M059J (cell line): ENCODE data around the gene FAM120B. TPM values are rescaled to one million over a fixed set of nuclear protein-coding genes. Genes with fewer than 3 reads are reported as not detected.

ENCODE experiments used
- DNase-seq: peaks from one replicate; pipeline ENCODE4 v3.0.0-alpha.2; 2012; ENCODE audit warnings: low read depth
- total RNA-seq: library from RNA; depleted of rRNA; stranded (reverse); fragments of >200 nt; shearing (Covaris generic); gene quantifications from 2 replicates; pipeline ENCODE4 v1.2.3, GENCODE V29; 2014

FAM120B gene
- total RNA-seq, 1 experiment from 2014 or later = 16.1 TPM

DNA sequence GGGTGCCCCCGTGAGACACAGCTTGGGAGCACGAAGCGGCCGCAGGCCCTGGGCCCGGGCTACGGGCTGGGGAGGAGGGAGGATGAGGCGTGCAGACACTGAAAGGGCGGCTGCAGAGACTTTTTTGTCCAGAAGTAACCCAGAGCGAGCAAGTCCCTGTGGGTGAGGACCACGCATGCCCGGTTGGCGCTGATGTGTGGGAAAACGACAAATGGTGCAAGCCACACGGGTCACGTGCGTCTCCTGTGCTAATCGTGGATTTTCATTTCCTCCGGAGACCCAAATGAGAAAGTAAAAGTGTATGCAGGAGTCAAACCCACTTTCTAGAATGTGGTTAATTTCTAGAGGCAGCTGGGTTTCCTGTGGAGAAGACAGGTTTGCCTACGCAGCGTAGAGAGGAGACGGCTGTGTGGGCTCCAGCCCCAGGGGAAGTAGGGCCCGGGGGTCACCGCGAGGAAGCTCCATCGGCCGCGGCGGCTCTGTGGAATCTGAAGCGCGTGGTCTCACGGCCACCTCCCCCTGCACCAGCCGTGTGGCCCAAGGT lies 34.7 kb upstream of the FAM120B start:
- no peak for DNase-seq

DNA sequence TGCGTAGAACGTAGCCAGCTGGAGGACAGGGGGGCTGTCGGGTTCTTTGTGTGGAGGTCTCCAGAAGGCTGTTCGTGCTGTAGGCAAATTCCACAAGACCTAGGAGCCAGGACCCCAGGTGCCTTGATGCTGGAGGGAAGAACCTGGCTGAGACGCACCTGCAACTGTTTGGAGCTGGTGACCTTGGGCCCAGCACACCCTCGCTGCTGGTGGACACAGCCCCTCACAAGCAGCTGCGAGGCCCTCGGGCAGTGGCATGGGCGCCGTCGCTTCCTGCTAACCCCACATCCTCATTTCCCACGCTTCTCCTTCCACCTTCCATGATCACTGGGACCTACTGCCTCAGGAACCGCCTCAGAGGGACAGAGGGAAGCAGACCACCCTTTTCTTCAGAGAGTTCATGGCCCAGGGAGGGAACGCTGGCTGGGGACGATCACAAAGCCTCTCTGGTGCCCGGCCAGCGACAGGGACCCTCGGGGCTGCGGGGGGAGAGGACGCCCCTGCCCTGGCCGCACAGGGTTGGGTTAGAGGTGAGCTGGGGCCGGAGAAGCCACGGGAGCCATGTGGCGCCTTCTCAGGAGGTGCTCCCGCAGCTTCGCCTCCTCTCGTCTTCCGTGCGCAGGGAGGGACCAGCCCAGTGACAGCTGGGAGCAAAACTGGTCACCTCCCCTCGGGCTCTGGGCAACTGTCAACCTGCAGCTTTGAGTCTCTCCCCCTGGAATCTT lies 34.1 kb upstream of the FAM120B start:
- no peak for DNase-seq

DNA sequence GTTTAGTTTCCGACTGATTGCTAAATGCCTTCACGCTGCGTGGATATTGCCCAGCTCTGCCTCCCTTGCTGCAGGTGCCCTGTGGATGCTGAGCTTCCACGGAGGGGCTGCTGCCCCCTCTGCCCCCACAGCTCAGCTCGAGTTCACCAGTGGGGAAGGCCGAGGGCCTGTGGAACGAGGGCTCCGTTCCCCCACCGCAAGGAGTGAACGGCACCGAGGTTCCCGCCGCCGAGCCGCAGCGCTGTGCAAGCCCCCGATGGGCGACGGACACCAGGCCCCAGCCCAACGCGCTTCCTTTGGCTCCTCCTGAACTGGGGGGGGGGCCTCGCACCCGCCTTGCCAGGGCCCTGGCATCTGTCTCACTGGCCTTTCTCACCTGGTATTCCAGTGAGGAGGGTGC lies 33.4 kb upstream of the FAM120B start:
- no peak for DNase-seq

DNA sequence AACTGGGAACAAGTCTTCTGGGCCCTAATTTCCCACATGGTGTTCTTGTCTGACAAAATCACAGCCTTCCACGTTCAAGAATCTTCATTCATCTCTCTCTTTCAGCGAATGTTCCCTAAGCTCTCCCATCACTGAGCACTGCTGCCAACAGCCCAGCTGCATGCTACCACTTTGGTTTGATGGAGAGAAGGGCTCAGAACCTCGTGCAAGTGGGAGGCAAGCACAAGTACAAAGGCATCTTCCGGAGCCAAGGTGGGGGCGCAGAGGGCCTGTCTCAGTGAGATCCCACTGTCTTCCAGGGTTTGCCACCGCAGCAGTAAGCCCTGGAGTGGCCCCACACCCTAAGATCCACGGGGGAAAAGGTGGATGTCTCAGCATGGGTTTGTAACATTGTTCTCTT lies 32.9 kb upstream of the FAM120B start:
- no peak for DNase-seq

DNA sequence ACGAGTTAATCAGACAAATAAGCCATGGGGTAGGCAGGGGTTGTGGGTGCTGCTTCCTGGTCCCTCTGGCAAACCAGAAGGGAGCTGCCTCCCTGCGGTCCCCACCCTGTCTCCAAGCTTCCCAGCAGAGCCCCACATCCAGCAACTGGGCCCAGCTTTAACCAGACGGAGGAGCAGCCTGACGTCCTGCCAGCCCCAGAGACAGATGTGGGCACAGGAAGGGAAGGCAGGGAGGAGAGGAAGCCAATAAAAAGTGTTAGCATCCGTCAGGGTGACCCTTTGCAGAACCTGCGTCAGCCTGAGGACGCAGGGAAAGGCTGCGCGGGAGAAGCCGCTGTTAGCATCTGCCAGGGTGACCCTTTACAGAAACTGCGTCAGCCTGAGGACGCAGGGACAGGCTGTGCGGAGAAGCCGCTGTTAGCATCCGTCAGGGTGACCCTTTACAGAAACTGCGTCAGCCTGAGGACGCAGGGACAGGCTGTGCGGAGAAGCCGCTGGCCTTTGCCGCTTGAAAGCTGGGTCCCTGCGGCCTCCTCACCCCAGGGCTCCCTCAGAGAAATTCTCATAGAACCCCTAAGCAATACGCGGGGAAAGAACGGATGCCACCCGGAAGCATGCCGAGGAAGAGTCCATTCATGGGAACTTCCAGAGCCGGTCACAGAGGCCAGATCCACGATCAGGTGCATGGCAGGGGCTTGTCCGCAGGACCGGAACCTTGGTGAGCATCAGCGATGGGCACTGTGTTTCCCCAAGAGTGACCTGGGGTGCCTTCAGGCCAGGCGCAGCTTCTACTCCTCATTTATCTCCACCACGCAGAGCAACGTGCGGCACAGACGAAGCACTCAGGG lies 31.6 kb upstream of the FAM120B start:
- DNase-seq = no peak

DNA sequence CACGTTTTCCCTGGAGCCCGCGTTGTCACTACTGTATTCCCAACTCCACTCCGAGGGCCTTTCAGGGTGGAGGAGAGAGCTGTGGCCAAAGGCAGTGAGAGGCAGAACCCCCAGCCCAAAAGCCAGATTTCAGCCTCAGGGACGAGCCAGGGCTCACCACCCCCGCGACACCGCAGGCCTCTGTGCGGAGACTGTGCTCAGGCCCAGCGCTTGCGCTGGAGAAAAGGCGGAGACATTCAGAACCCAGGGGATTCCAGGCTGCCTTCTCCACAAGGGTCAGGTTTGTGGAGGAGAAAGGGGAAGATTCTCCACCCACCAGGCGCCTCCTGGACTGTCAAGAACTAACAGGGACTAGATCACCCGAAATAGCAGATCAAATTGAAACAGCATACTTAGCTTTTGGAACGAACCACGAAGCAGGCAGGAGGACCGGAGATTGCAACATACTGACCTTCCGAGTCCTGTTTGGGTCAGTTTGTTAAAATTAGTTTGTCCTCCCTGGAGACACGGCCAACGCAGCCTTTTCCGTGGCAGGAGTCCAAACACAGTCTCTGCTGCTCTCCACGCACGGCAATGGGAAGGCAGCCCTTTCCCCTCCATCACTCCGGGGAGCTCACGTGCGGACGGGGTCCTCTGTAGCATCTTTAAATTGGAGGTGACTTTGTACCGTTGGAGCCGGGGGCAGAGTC lies 30.0 kb upstream of the FAM120B start:
- no peak for DNase-seq

DNA sequence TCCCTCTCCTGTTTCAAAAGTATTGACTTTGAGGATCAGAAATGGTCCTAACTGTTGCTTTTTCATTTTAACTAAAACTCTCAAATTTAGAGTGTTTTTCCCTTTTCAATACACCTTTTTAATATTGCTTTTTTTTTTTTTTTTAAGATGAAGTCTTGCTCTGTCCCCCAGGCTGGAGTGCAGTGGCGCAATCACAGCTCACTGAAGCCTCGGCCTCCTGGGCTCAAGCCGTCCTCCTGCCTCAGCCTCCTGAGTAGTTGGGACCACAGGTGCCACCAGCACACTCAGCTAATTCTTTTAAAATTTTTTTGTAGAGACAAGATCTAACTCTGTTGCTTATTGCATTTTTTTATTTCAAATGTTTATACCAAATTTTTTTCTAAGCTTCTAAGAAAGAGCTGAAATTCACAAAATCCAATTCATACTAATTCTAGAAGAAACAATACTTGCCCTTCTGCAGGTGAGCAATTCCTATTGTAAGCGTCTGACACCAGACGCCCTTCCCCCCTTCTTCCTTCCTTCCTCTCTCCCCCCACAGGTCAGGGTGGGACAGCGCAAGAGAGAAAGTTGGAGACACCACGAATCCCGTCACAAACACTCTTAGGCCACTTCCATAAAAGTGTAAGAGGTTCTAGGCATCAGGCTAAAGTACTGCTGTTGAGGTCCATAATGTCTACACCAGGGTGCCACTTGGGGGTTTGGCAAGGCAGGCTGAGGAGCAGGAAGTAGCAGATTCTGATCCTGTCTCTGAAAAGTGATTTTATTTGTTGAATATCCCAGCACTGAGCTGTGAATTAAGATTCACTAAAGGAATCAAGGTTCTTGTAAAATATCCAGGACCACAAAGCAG lies 28.4 kb upstream of the FAM120B start:
- DNase-seq = no peak

DNA sequence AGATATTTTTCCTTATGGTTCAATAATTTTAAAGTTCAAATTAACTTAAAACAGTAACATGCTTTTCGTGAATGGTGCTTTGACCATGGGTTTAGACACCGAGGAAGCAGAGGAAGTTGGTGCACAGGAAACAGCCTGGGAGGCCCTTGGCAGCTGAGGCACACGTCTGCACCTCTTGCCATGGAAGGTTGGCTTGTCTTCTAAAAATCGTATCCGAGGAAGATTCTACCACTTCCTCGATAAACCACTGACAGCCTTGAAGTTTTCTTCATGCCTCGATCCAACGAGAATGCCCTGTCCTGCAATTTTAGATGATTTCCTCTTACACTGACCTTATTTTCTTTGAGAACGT lies 27.8 kb upstream of the FAM120B start:
- DNase-seq = no peak

DNA sequence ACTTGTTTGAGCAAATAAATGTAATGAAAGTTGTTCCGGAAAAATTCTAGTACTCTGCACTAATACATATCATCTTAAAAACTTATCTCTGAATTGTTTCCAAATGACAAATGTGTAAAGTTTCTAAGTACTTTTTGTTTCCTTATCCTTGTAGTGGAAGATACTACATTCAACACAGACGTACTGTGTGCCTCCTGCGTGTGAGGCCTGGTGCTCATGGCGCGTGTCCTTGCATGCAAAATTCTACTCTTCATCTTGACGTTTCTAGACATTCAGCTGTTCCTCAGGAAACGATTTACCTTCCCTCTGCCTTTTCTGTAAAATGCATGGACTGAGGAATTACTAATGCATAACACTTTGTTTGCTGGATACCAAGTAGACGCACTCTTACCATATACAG lies 27.1 kb upstream of the FAM120B start:
- no peak for DNase-seq

DNA sequence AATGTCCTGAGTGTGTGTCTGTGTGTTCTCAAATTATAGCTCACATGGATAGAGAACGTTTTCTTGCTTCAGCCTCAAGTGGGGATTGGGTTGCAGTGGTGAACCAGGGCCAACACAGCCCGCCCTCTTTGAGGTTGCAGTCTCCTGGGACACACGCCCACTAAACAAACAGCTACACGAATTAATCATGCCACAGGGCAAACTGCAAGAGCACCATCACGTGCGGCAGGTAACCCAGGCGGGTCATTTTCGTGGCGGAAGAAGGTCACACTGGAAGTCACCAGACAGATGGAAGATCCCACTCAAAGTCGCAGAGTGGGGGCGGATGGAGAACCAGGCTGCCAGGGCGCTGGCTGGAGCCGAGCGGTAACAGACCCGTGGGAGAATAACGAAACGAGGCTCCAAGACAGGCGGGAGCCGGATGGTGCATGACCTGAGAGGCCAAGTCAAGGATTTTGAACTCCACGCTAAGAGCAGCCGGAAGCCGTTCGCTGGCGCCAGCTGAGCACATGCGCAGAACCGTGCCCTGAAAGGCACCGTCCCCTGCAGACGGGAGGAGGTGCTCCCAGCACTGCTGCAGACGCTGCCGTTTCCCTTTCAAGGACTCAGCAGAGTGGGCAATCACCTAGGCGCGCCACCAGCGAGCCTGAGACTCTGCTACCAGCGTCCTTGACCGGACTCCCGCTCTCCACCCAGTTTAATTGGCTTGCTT lies 26.4 kb upstream of the FAM120B start:
- DNase-seq = no peak

DNA sequence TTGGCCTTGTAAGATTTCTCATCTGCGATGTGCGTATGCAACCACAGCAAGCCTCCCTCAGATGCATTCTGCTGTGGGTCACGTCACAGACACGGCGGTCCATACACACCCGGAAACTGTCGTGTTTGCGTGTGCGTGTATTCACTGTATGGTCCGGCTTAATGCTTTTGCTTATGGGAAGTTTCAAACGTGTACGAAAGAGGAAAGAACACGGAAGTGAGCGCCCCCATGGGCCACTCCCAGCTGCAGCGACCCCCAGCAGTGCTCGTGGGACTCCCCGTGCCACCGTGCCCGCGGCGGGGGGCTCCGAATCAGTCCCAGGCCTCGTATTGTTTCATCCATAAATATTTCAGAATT lies 25.9 kb upstream of the FAM120B start:
- no peak for DNase-seq

DNA sequence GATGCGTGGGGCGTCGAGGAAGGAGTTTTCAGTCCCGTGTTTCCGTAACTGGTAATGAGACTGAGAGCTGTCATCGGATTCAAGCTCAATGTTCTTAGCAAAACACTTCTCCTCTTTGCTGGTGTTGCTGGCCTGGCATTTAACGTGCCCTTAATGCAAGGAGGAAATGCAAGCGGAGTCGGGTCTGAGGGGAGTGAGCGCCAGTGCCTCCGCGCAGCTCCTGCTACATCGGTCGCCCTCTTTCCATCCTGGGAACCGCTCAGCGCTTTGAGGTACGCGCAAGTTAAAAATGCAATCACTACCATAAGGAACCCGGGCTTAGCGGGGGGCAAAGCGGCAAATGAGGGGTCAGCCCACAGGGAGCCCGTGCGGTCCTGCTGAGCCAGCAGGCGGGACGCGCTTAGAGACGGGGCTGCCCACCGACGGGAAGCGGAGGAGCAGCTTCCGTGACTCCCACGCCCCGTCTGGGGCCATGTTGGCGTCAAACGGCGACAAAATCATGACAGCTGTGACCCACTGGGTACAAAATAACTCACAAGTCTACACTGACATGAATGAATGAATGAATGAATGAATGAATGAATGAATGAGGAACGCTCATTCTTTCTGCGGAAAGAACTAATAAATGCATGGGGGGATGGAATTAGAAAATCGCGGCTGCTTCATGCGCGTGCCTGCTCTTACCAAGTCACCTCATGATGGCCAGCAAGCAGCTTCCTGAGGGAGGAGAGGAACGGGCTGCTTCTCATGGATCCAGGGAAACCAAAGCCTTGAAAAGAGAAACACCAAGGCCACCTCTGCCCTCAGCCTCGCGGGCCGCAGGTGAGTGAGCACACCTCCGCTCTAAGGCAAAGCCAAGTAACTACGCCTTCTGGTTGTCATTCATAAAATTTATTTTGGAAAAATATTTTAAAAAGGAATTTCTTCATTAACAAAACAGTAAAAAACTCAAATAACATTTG lies 24.9 kb upstream of the FAM120B start:
- no peak for DNase-seq

DNA sequence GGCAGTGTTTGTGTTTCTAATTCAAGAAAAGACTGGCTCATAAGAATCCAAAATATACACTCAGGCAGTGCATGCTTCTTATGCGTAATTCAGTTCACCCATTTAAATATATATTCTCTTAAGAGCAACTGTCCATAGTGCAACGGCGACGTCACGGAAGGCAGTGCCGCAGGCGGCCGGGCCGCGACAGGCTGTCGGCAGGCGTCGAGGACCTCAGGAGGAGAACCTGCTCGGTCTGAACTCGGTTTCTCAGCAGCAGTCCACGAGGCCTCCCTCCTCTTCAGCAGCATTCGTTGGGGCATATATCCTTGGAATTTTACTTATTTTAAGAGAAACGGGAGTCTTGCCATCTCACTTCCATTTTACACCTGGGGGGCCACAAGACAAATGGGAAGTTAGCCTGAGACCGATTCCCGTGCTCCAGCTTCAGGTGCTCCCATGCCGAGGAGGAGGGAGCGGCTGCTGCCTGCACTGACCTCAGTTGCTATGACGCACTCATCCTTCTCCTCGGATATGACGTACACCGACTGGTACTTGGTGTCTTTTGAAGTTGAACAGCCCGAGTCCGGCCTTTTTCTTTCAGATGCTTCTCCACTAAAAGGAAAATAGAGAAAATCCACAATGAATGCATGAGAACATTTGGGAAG lies 23.9 kb upstream of the FAM120B start:
- no peak for DNase-seq

DNA sequence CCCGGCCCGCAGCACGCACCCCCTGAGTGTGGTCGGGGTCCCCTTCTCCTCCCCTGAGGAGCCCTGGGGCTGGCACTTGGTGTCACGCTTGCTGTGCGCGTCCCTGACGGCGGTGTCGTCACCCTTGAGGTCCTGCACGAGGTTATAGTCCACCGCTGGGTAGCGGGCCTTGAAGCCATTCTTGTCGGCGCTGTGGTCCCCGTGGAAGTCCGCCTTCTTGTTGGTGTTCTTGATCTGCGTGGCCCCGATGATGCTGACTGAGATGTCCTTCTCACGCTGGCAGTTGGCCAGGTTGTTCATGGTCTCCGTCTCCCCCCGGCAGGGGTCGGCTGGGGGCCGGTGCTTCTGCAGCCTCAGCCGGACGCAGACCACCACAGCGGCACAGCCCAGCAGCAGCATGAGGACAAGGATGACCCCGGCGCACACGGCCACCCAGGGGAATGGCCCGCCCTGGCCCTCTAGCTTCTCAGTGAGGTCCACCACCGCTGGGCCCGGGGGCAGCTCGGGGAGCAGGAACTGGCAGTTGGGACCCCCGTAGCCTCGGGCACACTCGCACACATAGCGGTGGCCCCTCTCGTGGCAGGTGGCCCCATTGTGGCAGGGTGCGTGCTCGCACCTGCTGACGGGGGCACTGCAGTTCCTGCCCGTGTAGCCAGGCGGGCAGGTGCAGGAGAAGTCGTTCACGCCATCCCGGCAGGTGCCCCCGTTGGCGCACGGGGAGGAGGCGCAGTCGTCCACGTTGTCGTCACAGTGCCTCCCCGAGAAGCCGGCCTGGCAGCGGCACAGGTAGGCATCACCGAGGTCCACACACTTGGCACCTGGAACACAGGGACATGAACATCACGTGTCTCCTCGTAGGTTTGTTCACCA lies 23.1 kb upstream of the FAM120B start:
- DNase-seq = no peak

DNA sequence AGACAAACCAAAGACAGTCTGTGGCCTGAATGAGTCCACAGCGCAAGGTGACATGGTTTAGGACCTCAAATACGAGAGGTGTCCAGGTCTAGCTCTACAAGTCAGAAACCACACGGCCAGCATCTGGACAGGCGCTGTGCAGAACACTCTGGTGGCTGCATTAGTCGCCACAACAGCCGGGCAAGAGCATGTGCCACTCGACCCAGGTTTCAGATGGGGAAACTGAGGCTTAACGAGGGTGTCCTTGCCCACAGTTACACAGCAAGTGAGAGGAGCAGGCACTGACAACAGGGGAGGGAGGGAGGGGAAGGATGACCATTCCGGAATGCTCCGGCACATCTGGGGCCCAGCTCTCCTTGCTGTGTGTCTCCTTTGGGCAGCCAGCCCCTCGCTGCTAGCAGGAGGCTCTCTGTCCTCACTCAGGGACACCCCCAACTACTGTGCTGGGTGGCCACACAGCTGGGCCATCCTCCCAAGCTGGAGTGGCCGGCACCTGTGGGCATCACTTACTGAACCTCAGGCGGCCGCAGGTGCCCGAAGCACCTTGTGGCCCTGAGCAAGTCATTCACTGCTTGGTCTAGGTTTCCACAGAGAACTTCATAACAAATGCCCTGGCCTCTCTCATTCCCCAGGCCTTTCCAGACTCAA lies 22.3 kb upstream of the FAM120B start:
- no peak for DNase-seq

DNA sequence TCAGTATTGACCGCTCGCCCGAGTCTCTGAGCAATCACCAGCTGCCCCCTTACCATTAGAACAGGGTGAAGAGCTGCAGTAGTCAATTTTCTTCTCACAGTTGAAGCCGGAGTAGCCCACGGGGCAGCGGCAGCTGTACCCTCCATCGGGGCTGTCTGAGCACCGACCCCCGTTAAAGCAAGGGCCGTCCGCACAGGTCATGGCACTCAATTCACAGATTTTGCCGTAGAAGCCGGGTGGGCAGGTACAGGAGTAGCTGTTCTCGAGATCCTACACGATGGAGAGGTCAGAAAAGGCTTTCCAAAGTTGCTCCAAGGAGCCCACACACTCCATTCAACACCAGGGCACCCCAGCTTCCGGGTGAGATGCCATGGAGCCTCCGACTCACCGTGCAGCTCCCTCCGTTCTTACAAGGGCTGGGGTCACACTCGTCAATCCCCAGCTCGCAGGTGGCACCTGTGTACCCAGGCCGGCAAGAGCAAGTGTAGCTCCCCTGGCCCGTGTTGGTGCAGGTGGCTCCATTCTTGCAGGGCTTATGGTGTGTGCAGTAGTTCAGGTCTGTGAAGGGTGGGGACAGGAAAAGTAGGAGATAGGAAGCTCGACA lies 21.6 kb upstream of the FAM120B start:
- no peak for DNase-seq

DNA sequence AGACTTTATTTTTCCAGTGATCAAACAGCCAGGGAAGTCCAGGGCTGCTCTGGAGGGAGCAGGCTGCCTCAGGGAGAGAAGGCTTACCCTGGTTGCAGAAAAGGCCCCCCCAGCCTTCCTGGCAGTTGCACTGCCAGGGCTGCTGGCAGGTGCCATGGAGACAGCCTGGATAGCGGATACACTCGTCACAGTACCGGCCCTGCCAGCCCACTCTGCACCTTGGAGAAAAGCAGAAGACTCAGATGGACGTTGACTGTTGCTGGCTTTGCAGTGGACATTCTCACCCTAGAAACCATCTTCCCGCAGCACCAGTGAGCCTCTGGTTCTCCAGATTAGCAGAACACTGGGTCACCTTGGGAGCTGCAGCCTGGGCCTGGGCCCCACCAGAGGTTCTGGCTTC lies 21.1 kb upstream of the FAM120B start:
- DNase-seq = no peak
